GM19351 (cell line): ENCODE measurements around the gene C11orf68.
A peak's percentile ranks its signal among the peaks of the same experiment; 100 is the strongest.

Source experiments
- ATAC-seq: cut with Tn5 transposase; IDR thresholded peaks from one replicate; pipeline ENCODE4 v1.9.1; 2021; ENCODE audit warnings: mild to moderate bottlenecking, moderate library complexity; ENCODE audit not compliant: unreplicated experiment

C11orf68 gene

GRCh38 chr11:65944767-65945166 lies 25.9 kb upstream of the C11orf68 start:
- no peak for ATAC-seq

- no peak for ATAC-seq
These were observed 25.3 kb upstream of the C11orf68 start for GRCh38 chr11:65944191-65944590.

- no peak for ATAC-seq
These were observed 23.7 kb upstream of the C11orf68 start for GRCh38 chr11:65942531-65942930.

GRCh38 chr11:65941720-65942310 lies 23.0 kb upstream of the C11orf68 start:
- ATAC-seq = no peak

- ATAC-seq = no peak
These were observed 18.9 kb upstream of the C11orf68 start for GRCh38 chr11:65937766-65938165.

- ATAC-seq = no peak
These were observed 15.2 kb upstream of the C11orf68 start for GRCh38 chr11:65934014-65934413.

GRCh38 chr11:65932558-65932919 lies 13.7 kb upstream of the C11orf68 start:
- no peak for ATAC-seq

GRCh38 chr11:65931773-65932557 lies 13.1 kb upstream of the C11orf68 start:
- no peak for ATAC-seq

- ATAC-seq = no peak
These were observed 9.8 kb upstream of the C11orf68 start for GRCh38 chr11:65928667-65929066.

- peak; percentile 62 for ATAC-seq
These were observed 9.1 kb upstream of the C11orf68 start for GRCh38 chr11:65927904-65928397.

- no peak for ATAC-seq
These were observed 6.5 kb upstream of the C11orf68 start for GRCh38 chr11:65925397-65925796.

- ATAC-seq = no peak
These were observed 3.7 kb upstream of the C11orf68 start for GRCh38 chr11:65922565-65922964.

GRCh38 chr11:65921876-65922275 lies 3.0 kb upstream of the C11orf68 start:
- no peak for ATAC-seq

GRCh38 chr11:65921033-65921555 lies 2.2 kb upstream of the C11orf68 start:
- ATAC-seq = no peak

GRCh38 chr11:65920372-65920802 lies 1.5 kb upstream of the C11orf68 start:
- no peak for ATAC-seq

GRCh38 chr11:65919573-65920371 lies 910 bp upstream of the C11orf68 start:
- peak; percentile 32 for ATAC-seq

- peak; percentile 85 for ATAC-seq
These were observed 295 bp upstream of the C11orf68 start, which contains the start of gene DRAP1 for GRCh38 chr11:65919141-65919572. Gene DRAP1 (plus strand): TSS chr11:65919426. CDS start chr11:65919502, 76 bp downstream.

GRCh38 chr11:65917434-65918210 lies 1.2 kb downstream of the C11orf68 start:
- no peak for ATAC-seq

- no peak for ATAC-seq
These were observed 1.8 kb downstream of the C11orf68 start for GRCh38 chr11:65917077-65917433.

GRCh38 chr11:65916391-65916790 lies 2.5 kb downstream of the C11orf68 start:
- ATAC-seq = no peak
